Brain microvascular endothelial cell (primary cell): Measurements from ENCODE around the gene ADGRL3.
A peak's percentile ranks its signal among the peaks of the same experiment; 100 is the strongest.

ENCODE experiments used
- DNase-seq: peaks from one replicate; pipeline ENCODE4 v3.0.0-alpha.2; 2020
- H3K27ac ChIP-seq: fragments of 250-450 bp; sonication (Bioruptor Pico); 2 replicates; pipeline ENCODE4 v1.5.1; 2020; ENCODE audit warnings: mild to moderate bottlenecking, moderate library complexity
- H3K27me3 ChIP-seq: fragments of 250-450 bp; sonication (Bioruptor Pico); replicated peaks from 2 replicates; pipeline ENCODE4 v1.5.1; 2020; ENCODE audit warnings: mild to moderate bottlenecking
- H3K36me3 ChIP-seq: fragments of 250-450 bp; sonication (Bioruptor Pico); replicated peaks from 2 replicates; pipeline ENCODE4 v1.5.1; 2020; ENCODE audit warnings: mild to moderate bottlenecking
- H3K4me3 ChIP-seq: 2 replicates; pipeline ENCODE4 v1.5.1; 2011; ENCODE audit warnings: low read depth, mild to moderate bottlenecking, control low read depth, low read length, moderate library complexity
- CTCF ChIP-seq: IDR thresholded peaks from 2 replicates; pipeline ENCODE4 v1.5.1; 2011; ENCODE audit warnings: low read depth, mild to moderate bottlenecking, moderate library complexity, low read length, control low read depth, inconsistent platforms; ENCODE audit errors: missing control alignments
- in situ Hi-C: cut with HindIII; loops from 2 replicates; pipeline ENCODE4 v1.10.0; 2017; ENCODE audit warnings: low sequenced_read_pairs, low pct_ligation_motif_present

The ADGRL3 gene

DNA sequence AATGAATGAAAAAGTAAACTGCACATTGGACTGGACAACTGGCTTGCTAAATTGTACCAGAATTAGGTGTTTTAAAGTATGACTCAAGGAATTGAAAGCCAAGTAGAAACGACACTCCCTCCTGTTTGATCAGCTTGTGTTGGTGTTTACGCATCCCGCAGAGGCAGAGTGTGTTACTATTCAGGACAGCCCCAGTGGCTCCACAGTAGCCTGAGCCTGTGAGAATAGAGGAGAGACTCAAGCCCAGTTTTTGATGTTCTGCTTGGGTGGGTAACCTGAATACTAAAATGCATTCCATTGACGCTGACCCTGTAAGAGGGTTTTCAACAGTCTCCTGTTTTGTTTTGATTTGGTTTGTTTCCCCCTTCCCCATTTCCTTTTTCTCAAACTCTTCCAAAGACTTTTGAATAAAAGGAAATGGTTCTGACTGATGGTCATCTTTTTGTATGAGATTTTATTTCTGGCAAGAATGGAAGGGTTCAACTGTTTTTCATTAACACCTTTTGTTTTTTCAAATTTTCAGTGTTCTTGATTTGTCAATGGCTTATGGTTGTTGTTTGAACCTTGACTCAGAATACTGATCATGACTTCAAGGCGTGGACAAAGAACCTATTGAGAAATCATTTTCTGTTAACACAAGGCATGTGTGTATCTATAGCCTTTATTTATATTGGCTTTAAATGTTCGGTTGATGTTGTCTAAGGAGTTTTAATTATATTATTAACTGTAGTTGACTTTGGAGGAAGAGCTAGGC lies 10.2 kb downstream of the ADGRL3 start:
- in situ Hi-C loops = no loop called here
- TF ChIP-seq CTCF = no peak
- Histone ChIP-seq H3K36me3 (no peaks in the 10 kb centered on the region), H3K27me3 (no peaks in the 10 kb centered on the region), H3K4me3 (no peak overlapping the region), H3K27ac (no peak overlapping the region)
- no peak for DNase-seq

GRCh38 chr4:61211781-61212180 lies 11.7 kb downstream of the ADGRL3 start:
- in situ Hi-C loops = no loop called here
- TF ChIP-seq CTCF = no peak

DNA sequence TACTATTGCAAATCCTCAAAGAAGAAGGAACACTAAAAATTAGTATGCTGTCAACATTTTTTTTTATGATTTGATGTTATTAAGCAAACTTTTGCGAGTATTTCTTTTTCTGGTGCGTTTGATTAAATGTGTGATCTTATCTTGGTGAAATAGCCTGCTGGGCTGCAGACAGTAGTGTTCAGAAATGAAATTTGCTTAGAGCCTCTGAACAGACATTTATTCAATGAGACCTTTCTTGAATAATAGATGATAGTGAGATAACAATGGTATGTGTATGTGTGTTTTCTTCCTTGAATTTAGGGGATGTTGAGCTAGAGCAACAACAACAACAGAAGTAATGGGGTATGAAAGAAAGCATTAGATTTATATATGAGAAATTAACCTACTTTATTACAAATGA lies 12.7 kb downstream of the ADGRL3 start:
- TF ChIP-seq CTCF = no peak
- in situ Hi-C loops = no loop called here
- H3K36me3 ChIP-seq = no peaks in the 10 kb centered on the region
- H3K27me3 ChIP-seq = no peaks in the 10 kb centered on the region
- H3K4me3 ChIP-seq = no peak overlapping the region
- no peak for DNase-seq
- H3K27ac ChIP-seq = no peak overlapping the region

More at GRCh38 chr4:61211781-61212180, 11.7 kb downstream of the ADGRL3 start:
- Histone ChIP-seq H3K36me3 (no peaks in the 10 kb centered on the region), H3K4me3 (no peak overlapping the region), H3K27ac (no peak overlapping the region), H3K27me3 (no peaks in the 10 kb centered on the region)
- no peak for DNase-seq

DNA sequence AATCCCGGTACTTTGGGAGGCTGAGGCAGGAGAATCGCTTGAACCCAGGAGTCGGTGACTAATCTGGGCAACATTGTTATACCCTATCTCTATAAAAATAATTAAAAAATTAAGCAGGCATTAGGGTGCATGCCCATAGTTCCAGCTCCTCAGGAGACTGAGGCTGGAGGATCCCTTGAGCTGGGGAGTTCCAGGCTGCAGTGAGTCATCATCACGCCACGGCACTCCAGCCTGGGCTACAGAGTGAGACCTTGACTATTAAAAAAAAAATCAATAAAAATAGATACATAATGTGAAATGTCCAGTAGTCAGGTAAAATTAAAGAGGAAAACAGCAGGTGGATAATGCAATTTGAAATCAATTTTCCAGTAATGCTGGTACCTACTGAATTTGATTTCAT lies 14.6 kb downstream of the ADGRL3 start:
- Histone ChIP-seq H3K36me3 (no peaks in the 10 kb centered on the region), H3K4me3 (no peak overlapping the region), H3K27me3 (no peaks in the 10 kb centered on the region), H3K27ac (no peak overlapping the region)
- DNase-seq = no peak
- in situ Hi-C loops = no loop called here
- TF ChIP-seq CTCF = no peak

- in situ Hi-C loops = no loop called here
- Histone ChIP-seq H3K27me3 (no peaks in the 10 kb centered on the region), H3K36me3 (no peaks in the 10 kb centered on the region), H3K27ac (no peak overlapping the region), H3K4me3 (no peak overlapping the region)
- no peak for TF ChIP-seq CTCF
- DNase-seq = no peak
Observed at GRCh38 chr4:61217222-61217621, 17.1 kb downstream of the ADGRL3 start.

- Histone ChIP-seq H3K27ac (no peak overlapping the region), H3K27me3 (no peaks in the 10 kb centered on the region), H3K36me3 (no peaks in the 10 kb centered on the region), H3K4me3 (no peak overlapping the region)
- peak; percentile 9 for DNase-seq
- no peak for TF ChIP-seq CTCF
- in situ Hi-C loops = no loop called here
Observed at GRCh38 chr4:61220556-61220955, 20.4 kb downstream of the ADGRL3 start.
